ENCODE data around the gene MISP3. TPM values are rescaled to one million over a fixed set of nuclear protein-coding genes. Genes with fewer than 3 reads are reported as not detected.
A peak's percentile ranks its signal among the peaks of the same experiment; 100 is the strongest.

The MISP3 gene
- total and polyA plus RNA-seq, 9 of the 15 experiments (the other 6 are each of a cell fraction or from before 2014, with no cell fraction given), result 0.25 to 5.6 (median 1.6) TPM

- TF ChIP-seq AFF4 (CRISPR knock-in tag; IDR thresholded peaks at IDR 0.05) (no peak), ZNF121 (CRISPR knock-in tag; conservative IDR thresholded peaks at IDR 0.05) (peak; percentile 16; the same call in 1 of the 2 replicates), TFAP4 (CRISPR knock-in tag; IDR thresholded peaks at IDR 0.05; ENCODE audit: borderline replicate concordance) (no peak), BRD9 (IDR thresholded peaks at IDR 0.05; ENCODE audit: low read depth, partially characterized antibody) (peak; percentile 96), RUNX1 (IDR thresholded peaks at IDR 0.05; ENCODE audit: low read depth) (no peak), ZNF592 (IDR thresholded peaks at IDR 0.05) (no peak), SMAD1 (IDR thresholded peaks at IDR 0.05; ENCODE audit: low read depth, low read length, partially characterized antibody) (no peak), PHF20 (IDR thresholded peaks at IDR 0.05; ENCODE audit: partially characterized antibody) (peak; percentile 28), CBX3 (IDR thresholded peaks at IDR 0.05; ENCODE audit: borderline replicate concordance in 1 of 2, low read length in 2 of 2) (peak in 1 of 2 experiments; percentile 55; a peak in 1 of 3 replicates), ZBTB49 (CRISPR knock-in tag; IDR thresholded peaks at IDR 0.05; ENCODE audit: borderline replicate concordance) (no peak), FOSL1 (tag; conservative IDR thresholded peaks at IDR 0.05) (no peak), NR3C1 (CRISPR knock-in tag; IDR thresholded peaks at IDR 0.05) (no peak), ZNF324 (CRISPR knock-in tag; IDR thresholded peaks at IDR 0.05) (no peak), ZC3H11A (IDR thresholded peaks at IDR 0.05; ENCODE audit: low read depth, low read length) (no peak), FOXK1 (CRISPR knock-in tag; IDR thresholded peaks at IDR 0.05; ENCODE audit: borderline replicate concordance) (no peak), MAFF (IDR thresholded peaks at IDR 0.05; ENCODE audit: low read length) (no peak), TAF15 (IDR thresholded peaks at IDR 0.05; ENCODE audit: low read depth, low read length) (no peak), RFX7 (CRISPR knock-in tag; IDR thresholded peaks at IDR 0.05) (no peak)
Observed at GRCh38 chr19:14094854-14095253, 22.3 kb downstream of the MISP3 start (continued).
